GM12878 (cell line): ENCODE results near the gene HOOK2. TPM values are rescaled to one million over a fixed set of nuclear protein-coding genes. Genes with fewer than 3 reads are reported as not detected.

Experiments used
- CHD2 ChIP-seq: IDR thresholded peaks from 2 replicates; pipeline ENCODE4 v1.6.1; 2011; ENCODE audit warnings: low read depth, low read length, improper control_type of control experiment, borderline replicate concordance
- GATAD2B ChIP-seq: fragments of 450-650 bp; conservative IDR thresholded peaks from 2 replicates; pipeline ENCODE4 v1.6.1; 2017; ENCODE audit warnings: low read depth, mild to moderate bottlenecking, moderate library complexity
- IKZF2 ChIP-seq, 2 experiments: fragments of 450-650 bp; IDR thresholded peaks; 2 replicates each; pipeline ENCODE4 v1.6.1; 2017; ENCODE audit warnings: mild to moderate bottlenecking in 2 of 2, moderate library complexity in 2 of 2
- SIX5 ChIP-seq: IDR thresholded peaks from 2 replicates; pipeline ENCODE4 v1.6.1; 2011; ENCODE audit warnings: mild to moderate bottlenecking, low read depth, low read length, moderate library complexity; ENCODE audit not compliant: severe bottlenecking
- ZNF687 ChIP-seq: fragments of 450-650 bp; IDR thresholded peaks from 2 replicates; pipeline ENCODE4 v1.6.1; 2017; ENCODE audit warnings: mild to moderate bottlenecking, moderate library complexity
- polyA plus RNA-seq, 11 experiments: library from polyadenylated mRNA; depleted of rRNA in 4 of 11; unstranded in 6 of 11; stranded (reverse) in 5 of 11; fragments of >200 nt; fragmentation: Nextera tagmentation in 4 of 11; fragmentation: Illumina TruSeq in 1 of 11; extraction: Ambion mirVana in 4 of 11; extraction: Trizol in 1 of 11; gene quantifications; 1 replicate in 1 of 11; 2 replicates in 10 of 11; pipeline versions ENCODE4 v1.2.1 to v1.2.3, GENCODE V29; 2011 to 2016; ENCODE audit warnings: inconsistent platforms in 2 of 11, missing spikeins in 2 of 11, low read depth in 1 of 11
- total RNA-seq, 4 experiments: library from RNA; depleted of rRNA in 3 of 4; stranded (reverse); fragments of >200 nt in 3 of 4; fragmentation: Illumina TruSeq in 1 of 4; extraction: Trizol in 1 of 4; gene quantifications; 2 replicates each; pipeline versions ENCODE4 v1.2.1 to v1.2.3, GENCODE V29; 2013 to 2021
- TF ChIP-seq, protein P1 (sequence below): fragments of 450-650 bp; conservative IDR thresholded peaks from 2 replicates; pipeline ENCODE4 v1.6.1; 2017; ENCODE audit warnings: mild to moderate bottlenecking, moderate library complexity

Gene HOOK2
- total and polyA plus RNA-seq, 10 of the 15 experiments (the other 5 are each of a cell fraction or from before 2014, with no cell fraction given), result 1.5 to 9.6 (median 6.2) TPM

DNA sequence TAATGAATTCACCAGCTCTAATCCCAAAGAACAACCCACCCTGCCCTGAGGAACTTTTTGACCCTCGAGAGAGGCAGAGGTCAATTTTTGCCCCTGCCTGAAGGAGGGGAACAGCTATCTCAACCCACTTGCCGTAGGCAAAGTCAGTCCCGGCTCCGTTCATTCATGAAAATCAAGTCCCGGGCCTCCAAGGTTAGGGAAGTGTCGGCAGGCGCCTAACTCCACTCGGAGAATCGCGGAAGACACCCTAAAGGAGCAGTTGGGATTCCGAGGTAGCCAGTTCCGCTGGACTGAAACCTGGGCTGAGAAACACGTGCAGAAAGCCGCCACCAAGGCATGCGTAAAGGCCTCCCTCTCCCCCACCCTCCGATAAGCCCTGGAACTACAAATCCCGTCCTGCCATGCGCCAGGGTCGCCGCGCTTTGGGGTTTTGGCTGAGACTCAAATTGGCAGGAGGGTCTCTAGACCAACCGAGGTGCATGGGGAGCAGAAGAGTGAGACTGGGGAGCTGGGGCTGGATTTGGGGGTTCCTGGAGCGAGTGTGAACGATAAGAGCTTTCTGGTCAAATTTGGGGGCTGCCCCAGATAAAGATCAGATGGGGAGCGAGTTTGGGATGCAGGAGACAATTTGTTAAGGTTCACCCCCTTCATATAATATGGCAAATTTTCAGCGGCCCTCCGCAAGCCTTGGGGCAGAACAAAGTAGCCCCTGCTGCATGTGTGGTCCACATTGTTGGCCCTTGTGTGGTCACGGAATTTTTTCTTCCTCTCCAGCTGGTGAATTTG, 51.5 kb downstream of the HOOK2 start, which contains the start of gene TNPO2 (continued):
- TF ChIP-seq ZNF687 (no peak), SIX5 (peak; percentile 81), CHD2 (no peak), IKZF2 (IDR thresholded peaks at IDR 0.05) (peak in 1 of 2 experiments; percentile 10; a peak in 1 of 4 replicates), GATAD2B (peak; percentile 10; the same call in 1 of the 2 replicates)
- TF ChIP-seq, protein P1, sequence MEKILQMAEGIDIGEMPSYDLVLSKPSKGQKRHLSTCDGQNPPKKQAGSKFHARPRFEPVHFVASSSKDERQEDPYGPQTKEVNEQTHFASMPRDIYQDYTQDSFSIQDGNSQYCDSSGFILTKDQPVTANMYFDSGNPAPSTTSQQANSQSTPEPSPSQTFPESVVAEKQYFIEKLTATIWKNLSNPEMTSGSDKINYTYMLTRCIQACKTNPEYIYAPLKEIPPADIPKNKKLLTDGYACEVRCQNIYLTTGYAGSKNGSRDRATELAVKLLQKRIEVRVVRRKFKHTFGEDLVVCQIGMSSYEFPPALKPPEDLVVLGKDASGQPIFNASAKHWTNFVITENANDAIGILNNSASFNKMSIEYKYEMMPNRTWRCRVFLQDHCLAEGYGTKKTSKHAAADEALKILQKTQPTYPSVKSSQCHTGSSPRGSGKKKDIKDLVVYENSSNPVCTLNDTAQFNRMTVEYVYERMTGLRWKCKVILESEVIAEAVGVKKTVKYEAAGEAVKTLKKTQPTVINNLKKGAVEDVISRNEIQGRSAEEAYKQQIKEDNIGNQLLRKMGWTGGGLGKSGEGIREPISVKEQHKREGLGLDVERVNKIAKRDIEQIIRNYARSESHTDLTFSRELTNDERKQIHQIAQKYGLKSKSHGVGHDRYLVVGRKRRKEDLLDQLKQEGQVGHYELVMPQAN, result peak; percentile 79; the same call in 1 of the 2 replicates
